AG09319 (cell line): Measurements from ENCODE around the gene GPR171.

Experiments
- DNase-seq: peaks from one replicate; pipeline ENCODE4 v3.0.0-alpha.2; 2010; ENCODE audit warnings: low read depth; ENCODE audit errors: extremely low read depth
- TF ChIP-seq, protein P1 (sequence below): IDR thresholded peaks from 2 replicates; pipeline ENCODE4 v1.5.1; 2011; ENCODE audit warnings: low read depth, mild to moderate bottlenecking, inconsistent platforms, low read length, moderate library complexity

The GPR171 gene

DNA sequence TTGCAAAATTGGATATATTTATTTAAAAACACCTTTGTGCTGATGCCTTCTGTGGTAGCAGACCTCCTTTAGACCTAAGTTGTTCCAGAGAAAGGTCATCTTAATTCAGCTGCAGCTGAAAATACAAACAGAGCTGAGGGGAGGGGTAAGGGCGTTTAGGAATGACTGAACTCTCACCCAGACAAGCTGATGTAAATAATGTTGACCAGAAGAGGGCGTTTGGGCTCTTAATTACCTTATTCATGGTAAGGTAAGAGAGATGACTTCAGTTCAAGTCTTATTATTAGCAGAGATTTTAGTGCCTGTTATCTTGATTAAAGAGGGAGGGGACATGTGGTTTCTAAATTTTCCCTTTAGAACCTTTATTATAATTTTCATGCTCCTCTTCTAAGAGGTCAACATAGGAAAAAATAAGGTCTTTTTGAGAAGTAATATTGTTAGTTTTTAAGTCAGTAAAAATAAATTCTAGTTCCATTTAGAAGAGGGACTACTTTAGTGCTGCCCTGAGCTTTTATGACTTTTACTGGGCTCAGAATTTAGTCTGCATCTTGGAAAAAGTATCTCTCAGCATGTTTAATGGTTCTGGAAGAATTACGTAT lies 46.3 kb downstream of the GPR171 start:
- DNase-seq: no peak
- TF ChIP-seq, protein P1, sequence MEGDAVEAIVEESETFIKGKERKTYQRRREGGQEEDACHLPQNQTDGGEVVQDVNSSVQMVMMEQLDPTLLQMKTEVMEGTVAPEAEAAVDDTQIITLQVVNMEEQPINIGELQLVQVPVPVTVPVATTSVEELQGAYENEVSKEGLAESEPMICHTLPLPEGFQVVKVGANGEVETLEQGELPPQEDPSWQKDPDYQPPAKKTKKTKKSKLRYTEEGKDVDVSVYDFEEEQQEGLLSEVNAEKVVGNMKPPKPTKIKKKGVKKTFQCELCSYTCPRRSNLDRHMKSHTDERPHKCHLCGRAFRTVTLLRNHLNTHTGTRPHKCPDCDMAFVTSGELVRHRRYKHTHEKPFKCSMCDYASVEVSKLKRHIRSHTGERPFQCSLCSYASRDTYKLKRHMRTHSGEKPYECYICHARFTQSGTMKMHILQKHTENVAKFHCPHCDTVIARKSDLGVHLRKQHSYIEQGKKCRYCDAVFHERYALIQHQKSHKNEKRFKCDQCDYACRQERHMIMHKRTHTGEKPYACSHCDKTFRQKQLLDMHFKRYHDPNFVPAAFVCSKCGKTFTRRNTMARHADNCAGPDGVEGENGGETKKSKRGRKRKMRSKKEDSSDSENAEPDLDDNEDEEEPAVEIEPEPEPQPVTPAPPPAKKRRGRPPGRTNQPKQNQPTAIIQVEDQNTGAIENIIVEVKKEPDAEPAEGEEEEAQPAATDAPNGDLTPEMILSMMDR: peak; percentile 51

DNA sequence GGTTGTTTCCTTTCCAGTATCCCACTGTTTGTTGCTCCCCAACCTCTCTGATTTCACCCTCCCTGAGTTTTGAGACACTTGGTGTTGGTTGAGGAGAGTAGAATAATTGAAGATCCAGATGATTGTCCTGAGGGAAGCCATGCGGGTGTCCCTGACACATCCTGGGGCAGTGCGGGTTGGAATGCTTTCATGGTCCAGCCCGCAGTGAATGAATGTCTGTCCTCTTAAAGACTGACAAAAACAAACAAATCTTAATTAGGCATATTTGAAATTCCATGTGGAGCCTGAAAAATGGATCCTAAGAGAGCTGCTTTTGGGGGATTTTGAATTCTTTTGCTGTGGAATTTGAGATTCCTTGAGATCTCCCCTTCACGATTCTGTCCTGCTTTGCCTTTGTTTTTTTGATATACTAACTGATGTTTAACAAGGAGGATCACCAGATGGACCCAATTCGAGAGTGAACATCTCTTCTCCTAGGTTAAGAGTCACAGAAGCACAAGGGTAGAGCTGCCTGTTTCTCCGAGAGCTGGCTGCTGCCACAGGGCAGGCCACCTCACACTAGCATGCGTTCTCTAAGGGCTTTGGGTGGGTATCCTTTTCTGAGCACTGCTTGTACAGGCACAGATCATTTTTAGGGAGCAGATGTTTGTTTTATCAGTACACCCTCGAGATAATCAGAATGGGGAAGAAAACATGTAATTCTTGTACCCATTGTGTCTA lies 47.4 kb downstream of the GPR171 start:
- TF ChIP-seq, protein P1: no peak
- DNase-seq: no peak

DNA sequence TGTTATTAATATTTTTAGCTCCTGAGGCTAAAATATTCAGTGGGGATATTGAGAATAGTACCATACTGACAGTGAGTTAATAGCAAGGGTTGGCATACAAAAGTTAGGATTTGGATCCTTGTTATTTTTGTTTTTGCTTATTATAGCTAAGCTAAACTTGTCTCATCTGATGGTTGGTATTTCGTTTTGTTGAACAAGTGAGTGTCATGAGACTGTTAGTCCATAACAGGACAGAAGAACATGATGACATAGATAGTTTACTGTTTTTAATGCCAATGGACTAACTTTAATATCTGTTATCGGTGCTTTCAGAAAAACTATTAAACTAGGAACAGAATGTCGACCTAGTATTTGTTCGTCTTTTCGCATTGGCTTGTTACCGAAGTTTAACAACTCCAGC lies 48.5 kb downstream of the GPR171 start:
- TF ChIP-seq, protein P1: no peak
- no peak for DNase-seq

DNA sequence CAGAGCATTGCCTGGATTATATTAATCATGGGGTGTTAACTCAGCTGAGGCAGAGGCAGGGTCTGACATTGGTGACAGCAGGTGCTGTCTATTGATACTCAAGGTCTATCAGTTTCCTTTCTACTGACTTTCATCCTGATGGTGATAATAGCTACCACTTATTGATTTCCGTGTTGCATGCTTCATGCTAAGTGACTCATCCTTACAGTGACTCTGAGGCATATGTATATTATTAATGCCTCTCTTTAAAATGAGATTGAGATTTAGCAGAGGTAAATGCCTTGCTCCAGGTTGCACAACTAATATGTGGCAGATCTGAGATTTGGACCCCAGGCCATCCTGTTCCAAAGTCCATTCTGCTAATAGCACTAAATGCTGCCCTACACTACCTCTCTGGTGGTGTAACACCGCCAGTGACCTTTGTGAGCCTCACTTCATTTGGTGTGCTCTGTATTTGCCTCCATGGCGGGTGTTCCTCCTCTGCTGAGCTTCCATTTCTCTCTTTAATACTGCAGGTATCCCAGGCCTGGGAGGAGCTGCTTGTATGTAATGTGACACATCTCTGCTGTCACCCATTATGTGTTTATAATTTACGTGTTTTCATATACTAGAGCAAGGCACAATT lies 50.4 kb downstream of the GPR171 start:
- TF ChIP-seq, protein P1: no peak

More for the DNA sequence above, 50.4 kb downstream of the GPR171 start:
- no peak for DNase-seq
